Thymus (tissue), 11 donors: ENCODE results near the gene CALML4. TPM values are rescaled to one million over a fixed set of nuclear protein-coding genes. Genes with fewer than 3 reads are reported as not detected.
A peak's percentile ranks its signal among the peaks of the same experiment; 100 is the strongest.

Source experiments
- DNase-seq, 9 donors: peaks; one replicate each; pipeline ENCODE4 v3.0.0-alpha.2; 2013; ENCODE audit warnings: low spot score in 9 of 9, low read depth in 6 of 9, missing footprints in 1 of 9
- H3K27ac ChIP-seq, 2 donors: one replicate each; pipeline ENCODE4 v1.5.1; 2013; ENCODE audit warnings: control low read depth in 1 of 2, low read depth in 1 of 2, low read length in 1 of 2, mild to moderate bottlenecking in 1 of 2, moderate library complexity in 1 of 2
- H3K27me3 ChIP-seq, 2 donors: one replicate each; pipeline ENCODE4 v1.5.1; 2013; ENCODE audit warnings: low read length in 1 of 2; ENCODE audit not compliant: control insufficient read depth in 2 of 2, insufficient read depth in 1 of 2
- H3K36me3 ChIP-seq, 2 donors: one replicate each; pipeline ENCODE4 v1.5.1; 2013; ENCODE audit warnings: low read length in 1 of 2, mild to moderate bottlenecking in 1 of 2, moderate library complexity in 1 of 2; ENCODE audit not compliant: control insufficient read depth in 2 of 2, insufficient read depth in 2 of 2
- H3K4me1 ChIP-seq, 2 donors: one replicate each; pipeline ENCODE4 v1.5.1; 2013; ENCODE audit warnings: low read length in 2 of 2; ENCODE audit not compliant: control insufficient read depth in 2 of 2, insufficient read depth in 2 of 2
- H3K4me3 ChIP-seq, 2 donors: one replicate each; pipeline ENCODE4 v1.5.1; 2013; ENCODE audit warnings: low read length in 2 of 2, control low read depth in 1 of 2, mild to moderate bottlenecking in 1 of 2
- H3K9me3 ChIP-seq, 2 donors: one replicate each; pipeline ENCODE4 v1.5.1; 2013; ENCODE audit warnings: low read length in 1 of 2, mild to moderate bottlenecking in 1 of 2; ENCODE audit not compliant: control insufficient read depth in 2 of 2, insufficient read depth in 1 of 2
- WGBS: extraction: QIAGEN DNeasy Blood & Tissue Kit; methylation state at CpG from one replicate; pipeline ENCODE4 v1.1.7; 2013; 5-methylcytosine and 5-hydroxymethylcytosine counted together
- polyA plus RNA-seq: library from polyadenylated mRNA; stranded (reverse); fragments of 200-250 nt; gene quantifications from one replicate; pipeline ENCODE4 v1.2.3, GENCODE V29; 2013
- total RNA-seq: library from RNA; stranded (reverse); fragments of 120-200 nt; gene quantifications from one replicate; pipeline ENCODE4 v1.2.4, GENCODE V29; 2013
- donor health status: healthy.

CALML4 gene
- total and polyA plus RNA-seq, 2 donors, result 8.8 to 18.3 TPM

DNA sequence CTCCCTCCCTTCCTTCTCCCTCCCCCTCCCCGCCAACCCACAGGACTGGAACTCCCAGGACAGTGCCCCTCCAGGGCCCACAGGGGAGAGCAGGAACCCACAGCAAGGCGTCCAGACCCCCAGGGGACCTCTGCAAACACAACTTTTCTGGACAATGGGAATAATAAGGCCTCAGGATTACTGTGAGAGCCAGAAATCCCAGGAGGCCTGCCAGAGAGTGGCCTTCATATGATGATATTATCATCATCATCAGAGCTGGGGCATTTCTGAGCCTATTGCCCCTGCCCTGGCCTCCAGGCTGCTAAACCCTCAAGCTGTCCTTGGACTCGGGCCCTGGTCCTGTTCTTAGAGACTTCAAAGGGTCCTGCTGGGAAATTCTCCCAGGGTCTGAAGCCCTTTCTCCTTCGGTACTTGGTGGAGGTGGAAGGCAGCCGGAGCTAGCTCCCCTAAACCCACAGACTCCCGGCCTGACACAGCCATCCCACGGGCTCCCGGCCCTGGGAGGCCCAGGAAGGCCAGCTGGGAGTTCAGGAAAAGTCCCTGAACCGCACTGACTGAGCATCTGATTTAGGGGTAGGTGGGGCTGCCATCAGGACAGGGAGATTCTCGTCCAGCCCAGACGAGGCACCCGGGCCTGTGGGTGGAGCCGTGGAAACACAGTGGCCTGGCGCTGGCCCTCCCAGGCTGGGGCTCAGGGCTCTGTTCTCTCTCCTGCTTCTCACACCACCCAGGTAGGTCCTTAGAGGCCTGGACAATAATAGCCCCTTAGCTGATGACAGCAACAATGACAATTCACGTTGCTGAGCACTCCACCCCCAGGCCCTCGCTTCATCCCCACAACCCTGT lies 4.9 kb downstream of the CALML4 start:
- WGBS, result 94% methylated on average over 16 of the region's 16 CpGs
- peaks cover 0 to 16% of the 10 kb centered on the region in 2 donors for H3K4me1 ChIP-seq
- DNase-seq, result no peak

DNA sequence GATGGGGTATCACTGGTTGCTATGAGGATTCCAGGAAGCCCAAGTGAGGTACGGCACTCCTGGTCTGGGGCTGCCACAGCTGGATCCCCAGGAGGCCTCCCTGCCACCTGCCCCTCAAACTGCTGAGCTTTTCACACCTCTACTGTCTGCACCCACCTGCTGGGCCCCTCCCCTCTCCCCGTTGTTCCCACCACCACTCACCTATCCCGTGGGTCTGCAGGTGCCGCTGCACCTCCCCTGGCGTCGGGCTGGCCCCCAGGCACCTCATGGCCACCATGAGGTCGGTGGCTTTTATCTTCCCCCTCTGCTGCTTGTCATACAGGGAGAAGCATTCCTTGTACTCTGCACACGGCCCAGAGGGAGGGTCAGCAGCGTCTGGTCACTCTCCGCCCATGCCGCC lies 5.8 kb downstream of the CALML4 start:
- Histone ChIP-seq H3K4me3 (no peak overlapping the region), H3K36me3 (peaks cover 4 to 24% of the 10 kb centered on the region in 2 donors), H3K27ac (no peak overlapping the region), H3K4me1 (peaks cover 0 to 7% of the 10 kb centered on the region in 2 donors), H3K9me3 (no peaks in the 10 kb centered on the region), H3K27me3 (no peaks in the 10 kb centered on the region)
- 88% methylated on average over 11 of the region's 11 CpGs for WGBS
- DNase-seq, result no peak

More for the DNA sequence above, 4.9 kb downstream of the CALML4 start:
- H3K4me3 ChIP-seq, result no peak overlapping the region
- H3K27ac ChIP-seq, result no peak overlapping the region
- no peaks in the 10 kb centered on the region for H3K27me3 ChIP-seq
- H3K9me3 ChIP-seq, result no peaks in the 10 kb centered on the region
- H3K36me3 ChIP-seq, result peaks cover 4 to 21% of the 10 kb centered on the region in 2 donors

DNA sequence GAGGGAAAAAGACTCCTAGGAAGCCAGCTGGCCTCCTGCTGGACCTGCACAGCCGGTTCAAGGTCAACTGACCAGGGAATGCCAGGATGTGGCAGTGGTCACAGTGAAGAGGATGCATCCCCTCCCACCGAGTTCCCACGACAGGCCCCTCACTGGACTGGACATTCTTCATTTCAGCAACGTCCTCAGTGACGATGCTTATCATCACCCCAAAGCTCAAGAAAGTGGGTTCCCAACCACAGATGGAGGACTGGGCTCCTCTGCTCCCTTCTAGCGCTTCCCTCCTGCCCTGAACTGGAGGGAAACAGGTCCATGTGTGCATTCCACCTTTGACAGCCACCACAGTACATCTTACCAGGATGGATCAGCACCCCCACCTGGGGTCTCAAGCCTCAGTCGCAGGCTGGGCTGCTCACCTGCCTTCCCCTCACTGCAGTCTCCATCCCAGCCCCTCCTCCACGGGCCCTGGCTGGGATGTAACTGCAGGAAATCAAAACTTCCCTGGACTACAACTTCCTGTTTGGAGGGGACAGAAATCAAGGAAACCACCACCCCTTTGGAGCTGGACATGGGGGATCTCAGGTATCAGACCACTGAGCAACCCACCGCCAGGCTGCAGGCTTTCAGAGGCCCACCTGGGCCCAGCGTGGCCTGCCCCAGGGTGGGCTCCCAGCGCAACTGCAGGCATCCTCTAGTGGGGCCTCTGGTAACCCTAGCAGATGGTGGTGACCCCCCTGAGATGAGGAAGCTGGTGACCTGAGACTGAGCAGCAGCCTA lies 7.3 kb downstream of the CALML4 start:
- Histone ChIP-seq H3K9me3 (no peaks in the 10 kb centered on the region), H3K27me3 (no peaks in the 10 kb centered on the region), H3K36me3 (peaks cover 7 to 36% of the 10 kb centered on the region in 2 donors), H3K27ac (no peak overlapping the region), H3K4me3 (no peak overlapping the region), H3K4me1 (no peaks in the 10 kb centered on the region)
- DNase-seq, result no peak
- 97% methylated on average over 11 of the region's 11 CpGs for WGBS

DNA sequence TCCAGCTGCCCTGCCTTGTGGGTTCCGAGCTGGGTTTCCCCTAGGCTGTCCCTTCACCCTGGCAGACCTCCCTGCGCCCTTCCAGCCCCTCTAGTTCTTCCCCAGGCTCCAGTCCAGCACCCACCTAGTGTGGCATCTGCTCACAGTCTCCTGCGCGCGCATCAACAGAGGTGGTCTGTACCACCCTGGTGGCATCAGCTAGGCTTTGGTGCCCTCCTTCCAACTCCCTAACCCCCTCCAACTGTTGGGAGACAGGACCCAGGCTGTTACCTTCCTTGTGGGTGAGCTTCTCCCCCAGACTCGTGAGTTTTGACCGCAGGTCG lies 8.0 kb downstream of the CALML4 start:
- Histone ChIP-seq H3K36me3 (peaks cover 13 to 43% of the 10 kb centered on the region in 2 donors), H3K27ac (no peak overlapping the region), H3K9me3 (no peaks in the 10 kb centered on the region), H3K27me3 (no peaks in the 10 kb centered on the region), H3K4me1 (no peaks in the 10 kb centered on the region), H3K4me3 (no peak overlapping the region)
- 98% methylated on average over 8 of the region's 8 CpGs for WGBS
- no peak for DNase-seq

DNA sequence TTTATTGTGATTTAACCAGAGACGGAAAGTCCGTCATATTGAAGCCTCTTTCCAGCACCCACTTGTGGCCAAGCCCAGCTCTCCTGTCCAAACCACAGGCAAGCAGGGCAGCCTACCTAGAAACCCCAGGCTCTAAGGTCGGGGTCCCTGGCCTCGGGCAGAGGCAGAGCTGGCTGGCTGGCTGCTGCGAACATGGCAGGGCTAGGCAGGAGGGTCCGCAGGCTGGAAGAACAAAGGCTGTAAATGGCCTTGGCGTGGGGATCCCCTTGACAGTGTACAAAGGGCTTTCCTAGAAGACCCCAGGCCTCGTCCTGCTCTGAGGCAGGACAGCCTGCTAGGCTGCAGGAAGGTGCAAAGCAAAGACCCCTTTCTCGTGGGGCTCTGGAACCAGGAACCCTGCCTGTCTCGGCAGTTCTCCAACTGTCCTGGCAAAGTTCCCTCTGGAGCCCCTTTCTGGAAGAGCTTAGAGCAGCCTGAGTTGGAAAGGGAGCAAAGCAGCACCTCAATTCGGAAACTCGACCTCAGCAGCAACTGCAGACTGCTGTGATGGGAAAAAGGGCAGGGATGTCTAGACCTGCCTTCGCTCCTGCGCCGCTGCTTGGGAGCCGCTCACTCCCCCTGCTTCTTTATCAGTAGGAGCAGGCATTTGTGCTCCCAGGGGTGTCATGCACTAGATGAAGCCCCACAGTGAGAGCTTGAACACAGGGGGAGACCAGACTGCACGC lies 8.5 kb downstream of the CALML4 start:
- H3K27me3 ChIP-seq, result no peaks in the 10 kb centered on the region
- H3K27ac ChIP-seq, result no peak overlapping the region
- no peak overlapping the region for H3K4me3 ChIP-seq
- H3K4me1 ChIP-seq, result no peaks in the 10 kb centered on the region
- H3K9me3 ChIP-seq, result no peaks in the 10 kb centered on the region
- WGBS, result 96% methylated on average over 17 of the region's 17 CpGs
- peaks cover 18 to 48% of the 10 kb centered on the region in 2 donors for H3K36me3 ChIP-seq
- no peak for DNase-seq

DNA sequence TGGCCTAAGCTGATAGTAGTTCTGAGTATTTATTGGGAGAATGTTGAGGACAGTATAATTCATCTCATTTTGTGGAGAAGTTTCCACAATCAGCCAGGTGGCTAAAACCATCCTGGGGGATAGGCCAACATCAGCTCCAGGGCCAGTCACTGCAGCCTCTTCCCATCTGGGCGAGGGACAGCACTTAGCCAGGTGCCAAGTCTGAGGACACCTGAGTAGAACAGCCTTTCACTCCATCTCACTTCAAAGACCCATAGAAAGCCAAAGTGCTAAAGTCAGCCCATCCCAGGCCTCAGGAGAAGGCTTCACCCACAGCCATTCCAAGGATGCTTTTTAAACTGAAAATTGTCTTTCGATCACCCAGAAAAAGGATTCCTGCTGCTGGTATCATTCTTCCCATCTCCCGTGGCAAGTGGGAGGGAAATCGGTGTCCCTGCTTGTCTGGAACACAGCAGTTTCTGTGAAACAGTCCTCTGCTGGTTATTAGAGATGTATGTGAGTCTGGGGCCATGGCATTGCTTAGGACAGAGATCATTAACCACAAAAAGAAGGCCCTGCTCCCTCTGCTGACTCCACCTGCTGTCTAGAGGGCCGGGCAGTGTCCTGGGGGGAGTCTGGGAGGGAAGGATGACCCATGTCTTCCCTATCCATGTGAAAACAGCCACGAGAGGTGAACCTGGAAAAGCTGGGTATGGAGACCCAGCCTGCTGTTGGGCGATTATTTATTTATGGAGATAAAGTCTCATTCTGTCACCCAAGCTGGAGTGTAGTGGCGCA lies 9.6 kb downstream of the CALML4 start:
- H3K27me3 ChIP-seq, result no peaks in the 10 kb centered on the region
- H3K9me3 ChIP-seq, result no peaks in the 10 kb centered on the region
- H3K36me3 ChIP-seq, result peaks cover 20 to 52% of the 10 kb centered on the region in 2 donors
- no peak overlapping the region for H3K4me3 ChIP-seq
- H3K4me1 ChIP-seq, result no peaks in the 10 kb centered on the region
- peak overlapping the region in 1 of 2 donors; percentile 57 for H3K27ac ChIP-seq
- WGBS, result 95% methylated on average over 8 of the region's 8 CpGs
- DNase-seq, result no peak

DNA sequence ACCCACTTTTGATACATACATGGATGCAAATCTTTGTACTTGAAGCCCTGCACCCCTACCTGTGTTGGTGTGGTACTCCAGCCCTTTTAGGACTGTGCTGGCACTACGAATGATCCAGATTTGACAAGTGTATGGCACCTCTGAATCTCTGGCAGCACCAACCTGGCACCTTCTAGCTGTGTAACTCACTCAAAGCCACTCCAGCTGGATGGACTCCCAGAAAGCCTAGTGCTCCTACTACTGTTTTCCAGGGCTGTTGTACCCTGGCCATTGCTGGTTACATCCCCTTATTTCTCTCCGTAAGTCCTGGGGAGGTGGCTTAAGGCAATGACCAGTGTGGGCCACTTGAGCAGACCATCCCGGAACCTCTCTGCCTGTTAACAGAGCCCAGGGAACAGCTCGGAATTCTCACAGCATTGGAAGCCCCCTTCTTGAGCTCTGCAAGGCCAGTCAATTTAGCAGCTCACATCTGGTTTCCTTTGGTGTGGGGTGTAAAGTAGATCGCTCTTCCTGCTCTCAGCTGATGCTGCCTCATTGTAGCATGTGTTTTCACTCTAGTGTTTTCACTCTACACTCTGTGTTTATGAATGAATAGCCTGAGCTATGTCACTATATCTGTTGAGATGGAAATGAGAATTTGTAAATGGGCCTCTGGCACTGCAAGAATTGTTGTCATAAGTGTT lies 12.2 kb downstream of the CALML4 start:
- Histone ChIP-seq H3K36me3 (peaks cover 17 to 65% of the 10 kb centered on the region in 2 donors), H3K4me1 (peaks cover 0 to 2% of the 10 kb centered on the region in 2 donors), H3K27ac (no peak overlapping the region), H3K27me3 (no peaks in the 10 kb centered on the region), H3K9me3 (no peaks in the 10 kb centered on the region), H3K4me3 (no peak overlapping the region)
- WGBS, result 99% methylated on average over 5 of the region's 5 CpGs
- no peak for DNase-seq

DNA sequence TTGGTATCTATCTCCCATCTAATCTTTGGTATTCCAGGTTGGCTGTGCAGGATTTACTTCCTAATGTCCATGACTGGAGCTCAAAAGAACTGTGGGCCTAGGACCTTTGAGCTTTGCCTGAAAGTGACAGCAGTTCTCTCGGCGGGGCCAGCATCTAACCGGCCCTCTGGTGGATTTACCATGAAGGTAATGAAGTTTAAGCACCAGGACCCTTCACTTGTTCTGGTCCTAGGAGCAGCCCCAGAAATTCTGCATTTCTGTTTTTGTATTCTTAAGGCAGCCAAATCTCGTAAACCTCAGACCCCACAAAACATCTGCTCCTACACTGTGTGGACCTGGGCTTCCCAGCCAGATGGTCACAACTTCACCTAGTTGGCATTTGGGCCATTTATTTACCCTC lies 13.0 kb downstream of the CALML4 start:
- Histone ChIP-seq H3K36me3 (peaks cover 21 to 67% of the 10 kb centered on the region in 2 donors), H3K27ac (no peak overlapping the region), H3K4me1 (peaks cover 0 to 2% of the 10 kb centered on the region in 2 donors), H3K9me3 (no peaks in the 10 kb centered on the region), H3K4me3 (no peak overlapping the region), H3K27me3 (no peaks in the 10 kb centered on the region)
- DNase-seq, result no peak
- 100% methylated on average over 4 of the region's 4 CpGs for WGBS
